ACC112 (cell line): ENCODE measurements around the gene ENTPD6.
"Not testable (repeated sequence)": the region's sequence is repeated elsewhere in the genome, so short reads cannot be mapped to it uniquely, and the experiment has no call there.

ENCODE experiments used
- H2AFZ ChIP-seq: fragments of 200-600 bp; sonication (generic); one replicate; pipeline ENCODE4 v1.6.0; 2017; ENCODE audit warnings: antibody characterized with exemption, low read length; ENCODE audit not compliant: unreplicated experiment
- H3K27ac ChIP-seq: fragments of 200-600 bp; sonication (generic); 2 replicates; pipeline ENCODE4 v1.5.1; 2014; ENCODE audit warnings: low read depth, mild to moderate bottlenecking, antibody characterized with exemption, low read length, moderate library complexity
- H3K27me3 ChIP-seq: fragments of 200-600 bp; sonication (generic); 2 replicates; pipeline ENCODE4 v1.6.1; 2014; ENCODE audit warnings: mild to moderate bottlenecking, antibody characterized with exemption, low read length, moderate library complexity, mixed read lengths; ENCODE audit not compliant: insufficient read depth
- H3K36me3 ChIP-seq: fragments of 200-600 bp; sonication (generic); 2 replicates; pipeline ENCODE4 v1.6.1; 2016; ENCODE audit warnings: mild to moderate bottlenecking, antibody characterized with exemption, low read length, moderate library complexity, mixed read lengths; ENCODE audit not compliant: insufficient read depth
- H3K4me1 ChIP-seq: fragments of 200-600 bp; sonication (generic); one replicate; pipeline ENCODE4 v1.6.1; 2016; ENCODE audit warnings: low read length, mixed read lengths; ENCODE audit not compliant: insufficient read depth, unreplicated experiment, control insufficient read depth
- H3K4me3 ChIP-seq: fragments of 200-600 bp; sonication (generic); 2 replicates; pipeline ENCODE4 v1.5.1; 2014; ENCODE audit warnings: mild to moderate bottlenecking, low read depth, low read length
- H3K79me2 ChIP-seq: fragments of 200-600 bp; sonication (generic); one replicate; pipeline ENCODE4 v1.6.0; 2016; ENCODE audit warnings: low read length; ENCODE audit not compliant: control insufficient read depth, unreplicated experiment, insufficient read depth

ENTPD6 gene

GRCh38 chr20:25225642-25226432 is 30.3 kb downstream of the ENTPD6 start:
- H2AFZ ChIP-seq: no peak overlapping the region
- H3K27me3 ChIP-seq: no peaks in the 10 kb centered on the region
- H3K4me3 ChIP-seq: no peak overlapping the region
- no peaks in the 10 kb centered on the region for H3K79me2 ChIP-seq
- peaks cover 31% of the 10 kb centered on the region for H3K4me1 ChIP-seq
- no peaks in the 10 kb centered on the region for H3K36me3 ChIP-seq
- no peak overlapping the region for H3K27ac ChIP-seq

DNA sequence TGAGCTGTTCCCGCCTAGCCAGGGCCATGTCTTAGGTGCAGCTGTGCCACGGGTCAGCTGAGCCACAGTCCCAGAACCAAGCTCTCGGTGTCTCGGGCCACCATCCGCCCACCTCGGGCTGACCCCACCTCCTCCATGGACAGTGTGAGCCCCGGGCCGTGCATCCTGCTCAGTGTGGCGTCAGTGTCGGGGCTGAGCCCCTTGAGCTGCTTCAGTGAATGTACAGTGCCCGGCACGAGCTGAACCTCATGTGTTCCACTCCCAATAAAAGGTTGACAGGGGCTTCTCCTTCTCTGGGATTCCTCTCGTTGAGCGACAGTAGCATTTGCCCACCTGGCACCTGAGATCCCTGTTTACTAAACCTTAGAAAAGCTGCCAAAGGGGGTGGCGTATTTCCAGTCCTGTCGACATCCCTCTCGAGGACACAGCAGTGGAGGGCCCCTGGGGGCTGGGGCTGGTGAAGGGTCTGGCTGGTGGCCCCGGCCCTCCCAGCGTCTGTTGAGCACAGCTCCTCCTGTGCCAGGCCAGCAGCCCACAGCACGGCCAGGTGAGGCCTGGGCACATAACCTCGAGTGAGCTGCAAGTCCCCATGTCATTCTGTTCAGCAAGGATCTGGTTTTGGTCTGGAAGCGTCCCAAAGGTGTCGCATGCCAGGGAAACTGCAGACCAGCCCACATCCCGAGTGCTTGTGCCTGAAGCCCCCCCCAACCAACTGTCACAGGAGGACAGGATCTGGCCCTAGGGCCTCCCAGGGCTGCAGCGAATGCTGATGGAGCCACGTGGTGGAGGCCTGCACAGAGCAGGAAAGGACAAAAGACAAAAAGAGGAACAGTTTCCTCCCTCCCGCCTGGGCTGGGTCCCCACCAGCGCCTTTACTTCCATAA is 31.2 kb downstream of the ENTPD6 start:
- H3K27ac ChIP-seq: peak overlapping the region; percentile 58
- H3K36me3 ChIP-seq: no peaks in the 10 kb centered on the region

GRCh38 chr20:25227317-25227831 is 31.9 kb downstream of the ENTPD6 start:
- Histone ChIP-seq H3K36me3 (no peaks in the 10 kb centered on the region), H2AFZ (no peak overlapping the region), H3K4me1 (peaks cover 30% of the 10 kb centered on the region), H3K79me2 (no peaks in the 10 kb centered on the region), H3K27ac (peak overlapping the region; percentile 58), H3K27me3 (no peaks in the 10 kb centered on the region), H3K4me3 (no peak overlapping the region)

More for the DNA sequence above, 31.2 kb downstream of the ENTPD6 start:
- Histone ChIP-seq H3K79me2 (no peaks in the 10 kb centered on the region), H2AFZ (no peak overlapping the region), H3K4me1 (peaks cover 31% of the 10 kb centered on the region), H3K27me3 (no peaks in the 10 kb centered on the region), H3K4me3 (no peak overlapping the region)

DNA sequence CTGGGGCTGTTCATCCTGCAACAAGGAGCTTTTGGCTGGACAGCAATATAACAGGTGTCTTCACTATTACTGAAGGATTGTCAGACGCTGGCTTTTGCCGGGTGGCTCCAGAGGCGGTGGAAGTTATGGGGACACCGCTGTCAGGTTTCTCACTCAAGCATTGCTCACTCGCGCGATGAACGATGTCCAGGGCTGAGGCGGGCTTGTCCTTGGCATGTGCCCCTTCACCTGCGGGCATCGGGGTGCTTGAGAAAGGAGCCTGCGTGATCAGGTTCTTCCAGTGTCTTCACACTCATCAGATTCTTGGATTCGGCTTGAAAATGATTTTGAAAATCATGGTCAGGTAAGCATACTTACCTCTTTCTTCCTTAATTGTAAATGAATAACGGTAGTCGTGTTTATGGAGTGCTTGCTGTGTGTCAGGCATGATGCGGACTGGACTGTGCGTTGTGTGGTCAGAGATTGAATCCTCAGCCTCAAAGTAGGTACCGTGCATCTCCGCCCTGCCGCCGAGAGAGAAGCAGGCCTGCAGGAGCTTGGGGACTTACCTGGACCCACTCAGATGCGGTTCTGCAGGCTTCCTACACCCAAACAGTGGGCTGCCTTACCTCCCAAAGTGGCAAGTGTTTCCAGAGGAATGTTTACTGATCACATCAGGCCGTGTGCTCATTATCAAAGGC is 34.1 kb downstream of the ENTPD6 start:
- Histone ChIP-seq H3K27me3 (no peaks in the 10 kb centered on the region), H3K4me3 (no peak overlapping the region), H3K36me3 (no peaks in the 10 kb centered on the region), H3K79me2 (no peaks in the 10 kb centered on the region), H3K27ac (no peak overlapping the region), H2AFZ (no peak overlapping the region), H3K4me1 (peaks cover 29% of the 10 kb centered on the region)

- H3K4me1 ChIP-seq: peaks cover 35% of the 10 kb centered on the region
- no peak overlapping the region for H2AFZ ChIP-seq
- no peaks in the 10 kb centered on the region for H3K79me2 ChIP-seq
- H3K27ac ChIP-seq: 0 out of 2 replicates have a peak overlapping the region, but pooled peaks have one; percentile 1
- H3K4me3 ChIP-seq: no peak overlapping the region
- H3K27me3 ChIP-seq: no peaks in the 10 kb centered on the region
- no peaks in the 10 kb centered on the region for H3K36me3 ChIP-seq
Measured at GRCh38 chr20:25230166-25230831, 34.8 kb downstream of the ENTPD6 start.

- Histone ChIP-seq H3K4me1 (peaks cover 40% of the 10 kb centered on the region), H2AFZ (no peak overlapping the region), H3K36me3 (no peaks in the 10 kb centered on the region)
Measured at GRCh38 chr20:25233016-25233772, 37.7 kb downstream of the ENTPD6 start.

GRCh38 chr20:25234009-25234849 is 38.7 kb downstream of the ENTPD6 start:
- H2AFZ ChIP-seq, H3K79me2 ChIP-seq, H3K4me3 ChIP-seq, H3K36me3 ChIP-seq, H3K27me3 ChIP-seq: not testable (repeated sequence)
- H3K4me1 ChIP-seq: peaks cover 50% of the 10 kb centered on the region
- peak overlapping the region; percentile 100 for H3K27ac ChIP-seq

More at GRCh38 chr20:25233016-25233772, 37.7 kb downstream of the ENTPD6 start:
- Histone ChIP-seq H3K27me3 (no peaks in the 10 kb centered on the region), H3K4me3 (peak overlapping the region; percentile 37), H3K27ac (peak overlapping the region; percentile 100), H3K79me2 (no peaks in the 10 kb centered on the region)

DNA sequence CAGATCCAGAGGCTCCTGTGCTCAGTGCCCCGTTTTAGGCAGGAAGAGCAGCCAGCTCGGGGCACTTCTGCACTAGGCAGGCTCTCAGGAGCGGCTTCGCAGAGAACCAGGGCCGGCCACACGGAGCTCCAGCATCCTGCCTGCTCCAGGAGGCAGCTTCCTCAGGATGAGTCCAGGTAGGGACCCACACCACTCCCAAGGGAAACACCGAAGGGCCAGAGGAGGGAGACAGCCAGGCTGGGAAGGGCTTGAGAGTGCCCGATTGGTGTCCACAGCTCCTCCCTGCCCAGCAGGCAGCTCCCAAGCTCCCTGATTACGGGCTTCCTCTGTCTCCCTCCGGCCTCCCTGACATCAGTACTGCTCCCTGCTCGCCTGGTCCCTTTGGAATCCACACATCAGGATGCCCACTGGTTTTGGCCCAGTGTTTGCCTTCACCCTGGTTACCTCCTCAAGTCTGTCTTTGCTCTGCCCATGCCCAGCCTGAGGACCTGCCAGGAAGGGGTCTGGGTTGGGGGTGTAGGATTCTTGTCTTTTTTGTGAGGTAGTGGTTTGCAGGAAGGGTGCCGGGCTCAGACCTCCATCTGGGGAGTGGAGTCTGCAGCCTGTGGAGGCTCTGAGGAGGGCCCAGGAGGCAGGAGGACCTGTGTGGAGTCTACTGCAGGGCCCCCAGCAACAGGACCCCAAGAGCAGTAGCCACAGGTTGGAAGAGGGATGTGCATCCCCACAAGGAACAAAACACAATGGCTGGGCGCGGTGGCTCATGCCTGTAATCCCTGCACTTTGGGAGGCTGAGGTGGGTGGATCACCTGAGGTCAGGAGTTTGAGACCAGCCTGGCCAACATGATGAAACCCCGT is 41.2 kb downstream of the ENTPD6 start:
- Histone ChIP-seq H2AFZ (no peak overlapping the region), H3K4me3 (no peak overlapping the region), H3K27ac (peak overlapping the region; percentile 100), H3K36me3 (no peaks in the 10 kb centered on the region), H3K27me3 (no peaks in the 10 kb centered on the region), H3K79me2 (no peaks in the 10 kb centered on the region), H3K4me1 (peaks cover 52% of the 10 kb centered on the region)
